GM12892 (cell line): ENCODE results near the gene LRMDA. TPM values are rescaled to one million over a fixed set of nuclear protein-coding genes. Genes with fewer than 3 reads are reported as not detected.
A peak's percentile ranks its signal among the peaks of the same experiment; 100 is the strongest.

Source experiments
- DNase-seq: peaks from one replicate; pipeline ENCODE4 v3.0.0; 2011; ENCODE audit not compliant: insufficient read length
- FAIRE-seq: peaks from 2 replicates; lab custom pipeline; 2011; peaks lifted over from hg19 to GRCh38; lab: Jason Lieb, UNC
- POLR2A ChIP-seq: IDR thresholded peaks from 2 replicates; pipeline ENCODE4 v1.6.1; 2011; ENCODE audit warnings: low read depth, low read length, control low read depth
- POLR2AphosphoS5 ChIP-seq: IDR thresholded peaks from 2 replicates; pipeline ENCODE4 v1.6.1; 2011; ENCODE audit warnings: low read depth, low read length, control low read depth
- TAF1 ChIP-seq: IDR thresholded peaks from 2 replicates; pipeline ENCODE4 v1.6.1; 2011; ENCODE audit warnings: low read depth, mild to moderate bottlenecking, control low read depth, low read length, borderline replicate concordance
- polyA plus RNA-seq: library from polyadenylated mRNA; unstranded; fragments of >200 nt; gene quantifications from one replicate; pipeline ENCODE4 v1.2.1, GENCODE V29; 2012; ENCODE audit warnings: missing spikeins, inconsistent platforms; ENCODE audit not compliant: missing spikeins

Gene LRMDA
- not detected for polyA plus RNA-seq

- no peak for TF ChIP-seq TAF1
- TF ChIP-seq POLR2AphosphoS5: no peak
- TF ChIP-seq POLR2A: no peak
- DNase-seq: no peak
- no peak for FAIRE-seq
Measured at GRCh38 chr10:75431180-75432111, at the start of gene LRMDA. LRMDA (plus strand) TSS chr10:75431624.

GRCh38 chr10:75386128-75386527 lies 45.3 kb upstream of the LRMDA start:
- DNase-seq: no peak
- no peak for TF ChIP-seq TAF1
- FAIRE-seq: no peak

- FAIRE-seq: no peak
- no peak for DNase-seq
- TF ChIP-seq POLR2AphosphoS5 (no peak), TAF1 (no peak), POLR2A (no peak)
Measured at GRCh38 chr10:75388082-75388481, 43.3 kb upstream of the LRMDA start.

- TF ChIP-seq POLR2A (no peak), TAF1 (no peak), POLR2AphosphoS5 (no peak)
- DNase-seq (no peak), FAIRE-seq (no peak)
Measured at GRCh38 chr10:75390178-75390577, 41.2 kb upstream of the LRMDA start.

GRCh38 chr10:75392271-75392670 lies 39.2 kb upstream of the LRMDA start:
- no peak for TF ChIP-seq POLR2AphosphoS5
- no peak for TF ChIP-seq TAF1
- no peak for TF ChIP-seq POLR2A
- FAIRE-seq (no peak), DNase-seq (no peak)

GRCh38 chr10:75392744-75393143 lies 38.7 kb upstream of the LRMDA start:
- FAIRE-seq: no peak
- no peak for TF ChIP-seq POLR2AphosphoS5
- TF ChIP-seq POLR2A: no peak
- no peak for TF ChIP-seq TAF1
- no peak for DNase-seq

- DNase-seq: no peak
- FAIRE-seq: no peak
- no peak for TF ChIP-seq POLR2AphosphoS5
- TF ChIP-seq TAF1: no peak
- TF ChIP-seq POLR2A: no peak
Measured at GRCh38 chr10:75394221-75394620, 37.2 kb upstream of the LRMDA start.

- FAIRE-seq (no peak), DNase-seq (peak; percentile 52)
- TF ChIP-seq POLR2AphosphoS5: no peak
- TF ChIP-seq POLR2A: no peak
- TF ChIP-seq TAF1: no peak
Measured at GRCh38 chr10:75395066-75395931, 36.1 kb upstream of the LRMDA start.

- FAIRE-seq: no peak
- TF ChIP-seq POLR2AphosphoS5 (no peak), POLR2A (no peak), TAF1 (no peak)
- no peak for DNase-seq
Measured at GRCh38 chr10:75395932-75396630, 35.3 kb upstream of the LRMDA start.

- DNase-seq: no peak
- TF ChIP-seq POLR2A: no peak
- TF ChIP-seq POLR2AphosphoS5: no peak
- TF ChIP-seq TAF1: no peak
- FAIRE-seq: no peak
Measured at GRCh38 chr10:75396631-75397495, 34.6 kb upstream of the LRMDA start.
